Middle frontal gyrus (tissue), 1 donor: Measurements from ENCODE around the gene TRMO.
"Not testable (repeated sequence)": the region's sequence is repeated elsewhere in the genome, so short reads cannot be mapped to it uniquely, and the experiment has no call there.

Source experiments
- DNase-seq: peaks from one replicate; pipeline ENCODE4 v3.0.0-alpha.2; 2015; ENCODE audit warnings: low spot score; ENCODE audit errors: extremely low spot score

The TRMO gene, protein sequence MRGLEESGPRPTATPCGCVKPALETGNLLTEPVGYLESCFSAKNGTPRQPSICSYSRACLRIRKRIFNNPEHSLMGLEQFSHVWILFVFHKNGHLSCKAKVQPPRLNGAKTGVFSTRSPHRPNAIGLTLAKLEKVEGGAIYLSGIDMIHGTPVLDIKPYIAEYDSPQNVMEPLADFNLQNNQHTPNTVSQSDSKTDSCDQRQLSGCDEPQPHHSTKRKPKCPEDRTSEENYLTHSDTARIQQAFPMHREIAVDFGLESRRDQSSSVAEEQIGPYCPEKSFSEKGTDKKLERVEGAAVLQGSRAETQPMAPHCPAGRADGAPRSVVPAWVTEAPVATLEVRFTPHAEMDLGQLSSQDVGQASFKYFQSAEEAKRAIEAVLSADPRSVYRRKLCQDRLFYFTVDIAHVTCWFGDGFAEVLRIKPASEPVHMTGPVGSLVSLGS

GRCh38 chr9:97921959-97922724, at the start of gene TRMO:
TSS of gene TRMO (minus strand) at chr9:97922500. CDS start at chr9:97922493, 7 bp downstream.
- DNase-seq, result peak; percentile 98

DNA sequence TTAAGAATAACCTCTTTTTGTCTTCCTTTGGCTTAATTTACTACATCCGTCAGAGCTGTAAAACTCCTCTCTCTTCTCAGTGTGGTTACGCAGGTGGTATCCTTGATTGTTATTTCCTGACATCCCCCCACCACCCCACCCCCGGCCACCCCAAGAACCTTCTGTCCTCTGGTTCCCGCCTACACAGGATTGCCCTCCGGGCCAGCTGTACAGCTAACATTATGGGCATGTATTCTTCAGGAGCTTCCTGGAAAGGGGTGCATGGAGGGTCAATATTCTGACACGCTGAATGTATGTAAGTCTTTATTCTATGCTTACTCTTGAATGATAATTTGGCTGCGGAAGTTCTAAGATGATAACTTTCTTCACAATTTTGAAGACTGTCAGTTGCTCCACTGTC, 47.9 kb upstream of the TRMO start:
- DNase-seq, result no peak

- no peak for DNase-seq
Measured at GRCh38 chr9:97969014-97969413, 46.7 kb upstream of the TRMO start.

DNA sequence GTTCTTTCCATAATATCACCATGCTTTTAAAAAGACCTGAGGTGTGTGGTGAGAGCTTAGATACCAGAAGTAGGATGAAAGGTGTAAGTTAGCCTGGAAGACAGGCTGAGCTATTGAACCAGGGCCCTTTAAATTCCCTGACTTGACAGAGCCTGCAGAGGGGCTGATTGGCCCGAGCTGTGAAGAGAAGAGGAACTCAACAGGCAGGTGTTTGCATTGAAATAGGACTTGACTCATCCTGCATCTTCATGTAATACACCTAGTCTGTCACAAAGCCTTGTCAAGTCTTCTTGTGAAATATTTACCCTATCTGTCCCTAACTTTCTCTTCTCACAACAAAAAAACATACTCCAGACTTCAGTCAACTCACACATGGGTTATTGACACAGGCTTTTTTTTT, 44.2 kb upstream of the TRMO start:
- DNase-seq, result no peak

GRCh38 chr9:97964901-97965300, 42.6 kb upstream of the TRMO start:
- no peak for DNase-seq

DNA sequence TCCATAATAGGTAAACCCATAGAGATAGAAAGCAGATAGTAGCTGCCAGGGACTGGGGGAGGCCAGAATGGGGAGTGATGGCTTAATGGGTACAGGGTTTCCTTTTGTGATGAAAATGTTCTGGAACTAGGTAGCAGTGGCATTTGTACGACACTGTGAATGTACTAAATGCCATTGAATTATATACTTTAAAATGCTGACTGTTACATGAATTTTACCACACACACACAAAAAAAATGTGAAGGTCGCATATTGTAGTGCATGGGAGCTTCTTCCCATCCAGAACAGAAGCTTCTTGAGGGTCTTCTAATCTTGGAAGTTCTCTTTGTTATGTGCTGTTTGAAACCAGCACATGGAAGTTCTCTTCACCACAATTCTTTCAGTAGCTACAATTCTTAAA, 40.9 kb upstream of the TRMO start:
- DNase-seq, result no peak

- no peak for DNase-seq
Measured at GRCh38 chr9:97962575-97962974, 40.3 kb upstream of the TRMO start.

GRCh38 chr9:97962136-97962535, 39.8 kb upstream of the TRMO start:
- no peak for DNase-seq

DNA sequence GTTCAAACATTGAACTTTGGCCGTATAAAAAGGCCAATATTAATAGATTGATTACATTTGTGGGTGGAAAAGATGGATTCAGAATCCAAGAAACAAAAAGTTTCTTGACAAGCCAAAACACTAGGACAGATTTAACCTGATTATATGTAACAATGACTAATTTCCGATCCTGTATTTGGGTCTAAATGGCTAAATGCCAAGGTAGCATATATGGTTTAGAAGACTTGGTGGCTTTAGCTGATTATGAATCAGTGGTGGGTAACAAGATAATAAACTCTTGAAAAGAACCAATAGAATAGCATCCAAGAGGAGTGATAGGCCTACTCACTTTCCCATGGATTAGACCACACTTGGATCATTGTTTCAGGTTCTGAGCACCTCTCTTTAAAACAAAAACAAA, 39.1 kb upstream of the TRMO start:
- no peak for DNase-seq

GRCh38 chr9:97960678-97961328, 38.5 kb upstream of the TRMO start:
- not testable (repeated sequence) for DNase-seq

GRCh38 chr9:97959585-97959984, 37.3 kb upstream of the TRMO start:
- DNase-seq, result no peak

DNA sequence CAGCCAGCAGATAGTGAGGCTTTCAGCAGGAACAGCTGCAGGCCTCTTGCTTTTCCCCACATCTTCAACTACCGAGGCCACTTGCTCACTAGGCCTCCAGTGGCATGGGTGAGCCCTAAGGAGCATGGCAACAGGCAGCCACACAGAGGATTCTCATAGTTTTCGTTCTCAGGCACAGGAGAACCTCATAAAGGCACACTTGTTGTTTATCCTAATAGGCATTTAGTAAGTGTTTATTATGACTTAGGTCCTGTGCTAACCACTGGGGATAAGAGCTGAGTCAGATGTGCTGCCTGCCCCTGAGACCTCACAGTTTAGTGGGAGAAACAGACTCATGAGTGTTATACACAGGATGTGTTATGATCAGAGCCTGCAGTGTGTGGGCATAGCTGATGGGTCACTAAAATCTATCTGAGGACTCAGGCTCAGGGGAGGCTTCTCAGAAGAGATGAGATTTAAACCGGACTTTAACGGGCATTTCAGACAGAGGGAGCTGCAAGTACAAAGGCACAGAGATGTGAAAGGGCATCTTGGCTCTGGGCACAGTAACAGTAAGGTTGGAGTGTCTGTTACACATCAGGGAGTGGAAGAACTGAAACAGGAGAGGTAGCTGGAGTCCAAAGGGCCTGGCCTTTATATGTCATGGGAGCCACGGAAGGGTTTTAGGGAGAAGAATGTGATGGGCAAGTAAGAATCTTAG, 36.7 kb upstream of the TRMO start:
- no peak for DNase-seq

- DNase-seq, result no peak
Measured at GRCh38 chr9:97956331-97956730, 34.0 kb upstream of the TRMO start.

DNA sequence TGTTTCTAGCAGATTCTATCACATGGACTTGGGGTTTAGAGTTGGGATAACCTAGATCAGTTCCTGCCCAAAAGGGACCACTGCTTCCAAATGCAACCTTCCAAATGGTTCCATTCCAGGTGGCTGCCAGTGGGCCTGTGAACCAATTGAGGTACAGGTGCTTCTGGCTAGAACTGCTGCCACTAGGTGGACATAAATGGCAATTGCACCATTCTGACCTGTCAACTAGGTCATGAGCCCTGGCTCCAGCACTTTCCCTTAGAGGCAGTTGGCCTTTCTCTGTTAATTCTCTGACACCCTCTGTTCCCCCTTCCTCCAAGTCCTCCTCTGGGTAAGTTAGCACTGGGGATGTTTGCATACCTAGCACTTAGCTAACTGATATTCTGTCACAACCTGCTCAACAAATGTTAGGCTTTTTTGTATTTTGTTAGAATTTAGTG, 32.3 kb upstream of the TRMO start:
- no peak for DNase-seq

DNA sequence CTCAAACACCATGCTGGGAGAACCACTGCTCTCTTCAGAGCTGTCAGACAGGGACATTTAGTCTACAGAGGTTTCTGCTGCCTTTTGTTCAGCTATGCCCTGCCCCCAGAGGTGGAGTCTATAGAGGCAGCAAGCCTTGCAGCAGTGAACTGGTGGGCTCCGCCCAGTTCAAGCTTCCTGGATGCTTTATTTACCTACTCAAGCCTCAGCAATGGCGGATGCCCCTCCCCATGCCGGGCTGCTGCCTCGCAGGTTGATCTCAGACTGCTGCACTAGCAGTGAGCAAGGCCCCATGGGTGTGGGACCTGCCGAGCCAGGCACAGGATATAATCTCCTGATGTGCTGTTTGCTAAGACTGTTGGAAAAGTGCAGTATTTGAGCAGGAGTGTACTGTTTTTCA, 28.6 kb upstream of the TRMO start:
- not testable (repeated sequence) for DNase-seq

- DNase-seq, result not testable (repeated sequence)
Measured at GRCh38 chr9:97947094-97947493, 24.8 kb upstream of the TRMO start.

DNA sequence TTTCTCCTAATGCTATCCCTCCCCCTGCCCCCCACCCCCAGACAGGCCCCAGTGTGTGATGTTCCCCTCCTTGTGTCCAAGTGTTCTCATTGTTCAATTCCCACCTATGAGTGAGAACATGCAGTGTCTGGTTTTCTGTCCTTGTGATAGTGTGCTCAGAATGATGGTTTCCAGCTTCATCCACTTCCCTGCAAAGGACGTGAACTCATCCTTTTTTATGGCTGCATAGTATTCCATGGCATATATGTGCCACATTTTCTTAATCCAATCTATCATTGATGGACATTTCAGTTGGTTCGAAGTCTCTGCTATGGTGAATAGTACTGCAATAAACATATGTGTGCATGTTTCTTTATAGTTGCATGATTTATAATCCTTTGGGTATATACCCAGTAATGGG, 23.2 kb upstream of the TRMO start:
- not testable (repeated sequence) for DNase-seq

DNA sequence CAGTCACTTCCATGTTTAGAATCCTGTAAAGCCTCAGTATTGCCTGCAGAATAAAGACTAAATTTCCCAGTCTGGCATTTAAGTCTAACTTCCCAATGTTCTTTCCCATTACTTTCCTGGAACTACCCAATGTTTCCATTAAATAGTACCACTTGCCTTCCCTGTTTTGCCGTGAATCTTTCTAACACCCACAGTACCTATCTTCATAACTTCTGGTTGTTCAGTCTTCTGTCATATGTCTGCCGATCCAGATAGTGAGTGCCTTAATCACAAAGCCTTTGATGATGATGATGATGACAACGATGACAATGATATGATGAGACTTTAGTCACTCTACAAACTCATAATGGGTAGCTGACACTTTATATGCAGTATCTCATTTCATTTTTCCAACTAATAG, 22.3 kb upstream of the TRMO start:
- DNase-seq, result no peak

- no peak for DNase-seq
Measured at GRCh38 chr9:97943308-97943855, 21.1 kb upstream of the TRMO start.

DNA sequence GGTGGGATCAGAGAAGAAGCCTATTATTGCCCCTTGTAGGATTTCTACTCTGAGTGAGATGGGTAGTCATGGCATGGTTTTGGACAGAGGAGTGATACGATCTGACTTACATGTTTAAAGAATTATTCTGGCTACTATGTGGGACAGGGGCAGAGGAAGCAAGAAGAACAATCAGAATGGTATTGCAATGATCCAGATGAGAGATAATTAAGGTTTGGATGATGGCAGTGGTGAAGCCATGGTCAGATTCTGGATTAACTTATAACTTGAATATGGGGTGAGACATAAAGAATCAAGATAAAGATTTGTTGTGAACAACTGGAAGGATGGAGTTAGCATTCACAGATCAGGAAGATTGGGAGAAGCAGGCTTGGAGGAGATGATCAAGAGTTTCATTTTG, 19.0 kb upstream of the TRMO start:
- no peak for DNase-seq

- DNase-seq, result no peak
Measured at GRCh38 chr9:97940741-97941140, 18.4 kb upstream of the TRMO start.
